GM18867 (cell line): ENCODE measurements around the gene VDAC1.
"Not testable (repeated sequence)": the region's sequence is repeated elsewhere in the genome, so short reads cannot be mapped to it uniquely, and the experiment has no call there.

ENCODE experiments used
- ATAC-seq: cut with Tn5 transposase; IDR thresholded peaks from one replicate; pipeline ENCODE4 v1.9.1; 2021; ENCODE audit warnings: mild to moderate bottlenecking, moderate library complexity; ENCODE audit not compliant: unreplicated experiment

Gene VDAC1

GRCh38 chr5:133944263-133945185 is 60.3 kb downstream of the VDAC1 start:
- no peak for ATAC-seq

GRCh38 chr5:133943475-133943817 is 61.3 kb downstream of the VDAC1 start:
- no peak for ATAC-seq

- no peak for ATAC-seq
These were observed 61.9 kb downstream of the VDAC1 start for GRCh38 chr5:133942614-133943474.

GRCh38 chr5:133941456-133942196 is 63.1 kb downstream of the VDAC1 start:
- ATAC-seq = no peak

GRCh38 chr5:133939668-133940067 is 65.1 kb downstream of the VDAC1 start:
- ATAC-seq = no peak

GRCh38 chr5:133938929-133939328 is 65.8 kb downstream of the VDAC1 start:
- peak; percentile 60 for ATAC-seq

GRCh38 chr5:133938039-133938821 is 66.5 kb downstream of the VDAC1 start:
- ATAC-seq = no peak

- ATAC-seq = not testable (repeated sequence)
These were observed 67.1 kb downstream of the VDAC1 start for GRCh38 chr5:133937628-133938027.

GRCh38 chr5:133936651-133937015 is 68.1 kb downstream of the VDAC1 start:
- no peak for ATAC-seq

GRCh38 chr5:133935991-133936650 is 68.7 kb downstream of the VDAC1 start:
- ATAC-seq = not testable (repeated sequence)

- no peak for ATAC-seq
These were observed 69.2 kb downstream of the VDAC1 start for GRCh38 chr5:133935667-133935940.

GRCh38 chr5:133934822-133935666 is 69.7 kb downstream of the VDAC1 start:
- no peak for ATAC-seq

GRCh38 chr5:133934311-133934710 is 70.5 kb downstream of the VDAC1 start:
- no peak for ATAC-seq

GRCh38 chr5:133933670-133934295 is 71.0 kb downstream of the VDAC1 start:
- ATAC-seq = no peak

- ATAC-seq = no peak
These were observed 71.6 kb downstream of the VDAC1 start for GRCh38 chr5:133933169-133933509.

GRCh38 chr5:133932441-133933168 is 72.2 kb downstream of the VDAC1 start:
- no peak for ATAC-seq

GRCh38 chr5:133931546-133931945 is 73.2 kb downstream of the VDAC1 start:
- ATAC-seq = no peak

GRCh38 chr5:133930813-133931090 is 74.0 kb downstream of the VDAC1 start:
- ATAC-seq = no peak
